ENCODE measurements around the gene KDM8.

DNA sequence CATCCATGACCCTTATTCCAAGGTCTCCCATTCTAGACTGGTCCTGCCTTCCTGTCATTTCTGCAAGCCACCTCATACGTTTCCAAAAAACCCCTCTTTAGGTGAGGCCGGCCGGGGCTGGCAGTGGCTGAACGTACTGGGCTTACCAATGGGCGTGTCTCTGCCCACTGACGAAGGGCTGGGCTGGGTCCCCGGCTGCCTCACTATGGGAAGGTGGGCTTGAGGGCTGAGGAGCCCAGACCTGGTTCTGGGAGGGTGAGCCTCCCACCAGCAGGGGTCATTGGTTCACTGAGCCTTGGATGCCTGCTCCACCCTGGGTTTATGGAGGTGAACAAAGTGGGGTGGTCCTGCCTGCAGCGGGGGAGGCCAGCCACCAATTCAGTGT lies 19.9 kb downstream of the KDM8 start:
- TF ChIP-seq POLR2AphosphoS5 (IDR thresholded peaks at IDR 0.05; ENCODE audit: low read depth) (no peak), STAT1 (IDR thresholded peaks at IDR 0.05; ENCODE audit: unreplicated experiment) (no peak), EZH2 (IDR thresholded peaks at IDR 0.05; ENCODE audit: low read depth, unreplicated experiment) (no peak), CREB1 (CRISPR knock-in tag; IDR thresholded peaks at IDR 0.05; ENCODE audit: low read depth) (no peak), JUNB (IDR thresholded peaks at IDR 0.05; ENCODE audit: unreplicated experiment) (no peak), EZH2phosphoT487 (IDR thresholded peaks at IDR 0.05; ENCODE audit: unreplicated experiment) (no peak), ZNF331 (CRISPR knock-in tag; IDR thresholded peaks at IDR 0.05; ENCODE audit: low read depth) (no peak)
- TF ChIP-seq, protein P1, sequence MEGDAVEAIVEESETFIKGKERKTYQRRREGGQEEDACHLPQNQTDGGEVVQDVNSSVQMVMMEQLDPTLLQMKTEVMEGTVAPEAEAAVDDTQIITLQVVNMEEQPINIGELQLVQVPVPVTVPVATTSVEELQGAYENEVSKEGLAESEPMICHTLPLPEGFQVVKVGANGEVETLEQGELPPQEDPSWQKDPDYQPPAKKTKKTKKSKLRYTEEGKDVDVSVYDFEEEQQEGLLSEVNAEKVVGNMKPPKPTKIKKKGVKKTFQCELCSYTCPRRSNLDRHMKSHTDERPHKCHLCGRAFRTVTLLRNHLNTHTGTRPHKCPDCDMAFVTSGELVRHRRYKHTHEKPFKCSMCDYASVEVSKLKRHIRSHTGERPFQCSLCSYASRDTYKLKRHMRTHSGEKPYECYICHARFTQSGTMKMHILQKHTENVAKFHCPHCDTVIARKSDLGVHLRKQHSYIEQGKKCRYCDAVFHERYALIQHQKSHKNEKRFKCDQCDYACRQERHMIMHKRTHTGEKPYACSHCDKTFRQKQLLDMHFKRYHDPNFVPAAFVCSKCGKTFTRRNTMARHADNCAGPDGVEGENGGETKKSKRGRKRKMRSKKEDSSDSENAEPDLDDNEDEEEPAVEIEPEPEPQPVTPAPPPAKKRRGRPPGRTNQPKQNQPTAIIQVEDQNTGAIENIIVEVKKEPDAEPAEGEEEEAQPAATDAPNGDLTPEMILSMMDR (conservative IDR thresholded peaks at IDR 0.05; ENCODE audit: low read depth in 2 of 2), result peak in 1 of 2 experiments; percentile 41; a peak in 2 of 4 replicates
- TF ChIP-seq, protein P2, sequence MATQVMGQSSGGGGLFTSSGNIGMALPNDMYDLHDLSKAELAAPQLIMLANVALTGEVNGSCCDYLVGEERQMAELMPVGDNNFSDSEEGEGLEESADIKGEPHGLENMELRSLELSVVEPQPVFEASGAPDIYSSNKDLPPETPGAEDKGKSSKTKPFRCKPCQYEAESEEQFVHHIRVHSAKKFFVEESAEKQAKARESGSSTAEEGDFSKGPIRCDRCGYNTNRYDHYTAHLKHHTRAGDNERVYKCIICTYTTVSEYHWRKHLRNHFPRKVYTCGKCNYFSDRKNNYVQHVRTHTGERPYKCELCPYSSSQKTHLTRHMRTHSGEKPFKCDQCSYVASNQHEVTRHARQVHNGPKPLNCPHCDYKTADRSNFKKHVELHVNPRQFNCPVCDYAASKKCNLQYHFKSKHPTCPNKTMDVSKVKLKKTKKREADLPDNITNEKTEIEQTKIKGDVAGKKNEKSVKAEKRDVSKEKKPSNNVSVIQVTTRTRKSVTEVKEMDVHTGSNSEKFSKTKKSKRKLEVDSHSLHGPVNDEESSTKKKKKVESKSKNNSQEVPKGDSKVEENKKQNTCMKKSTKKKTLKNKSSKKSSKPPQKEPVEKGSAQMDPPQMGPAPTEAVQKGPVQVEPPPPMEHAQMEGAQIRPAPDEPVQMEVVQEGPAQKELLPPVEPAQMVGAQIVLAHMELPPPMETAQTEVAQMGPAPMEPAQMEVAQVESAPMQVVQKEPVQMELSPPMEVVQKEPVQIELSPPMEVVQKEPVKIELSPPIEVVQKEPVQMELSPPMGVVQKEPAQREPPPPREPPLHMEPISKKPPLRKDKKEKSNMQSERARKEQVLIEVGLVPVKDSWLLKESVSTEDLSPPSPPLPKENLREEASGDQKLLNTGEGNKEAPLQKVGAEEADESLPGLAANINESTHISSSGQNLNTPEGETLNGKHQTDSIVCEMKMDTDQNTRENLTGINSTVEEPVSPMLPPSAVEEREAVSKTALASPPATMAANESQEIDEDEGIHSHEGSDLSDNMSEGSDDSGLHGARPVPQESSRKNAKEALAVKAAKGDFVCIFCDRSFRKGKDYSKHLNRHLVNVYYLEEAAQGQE (IDR thresholded peaks at IDR 0.05; ENCODE audit: unreplicated experiment), result no peak
- TF ChIP-seq, protein P3, sequence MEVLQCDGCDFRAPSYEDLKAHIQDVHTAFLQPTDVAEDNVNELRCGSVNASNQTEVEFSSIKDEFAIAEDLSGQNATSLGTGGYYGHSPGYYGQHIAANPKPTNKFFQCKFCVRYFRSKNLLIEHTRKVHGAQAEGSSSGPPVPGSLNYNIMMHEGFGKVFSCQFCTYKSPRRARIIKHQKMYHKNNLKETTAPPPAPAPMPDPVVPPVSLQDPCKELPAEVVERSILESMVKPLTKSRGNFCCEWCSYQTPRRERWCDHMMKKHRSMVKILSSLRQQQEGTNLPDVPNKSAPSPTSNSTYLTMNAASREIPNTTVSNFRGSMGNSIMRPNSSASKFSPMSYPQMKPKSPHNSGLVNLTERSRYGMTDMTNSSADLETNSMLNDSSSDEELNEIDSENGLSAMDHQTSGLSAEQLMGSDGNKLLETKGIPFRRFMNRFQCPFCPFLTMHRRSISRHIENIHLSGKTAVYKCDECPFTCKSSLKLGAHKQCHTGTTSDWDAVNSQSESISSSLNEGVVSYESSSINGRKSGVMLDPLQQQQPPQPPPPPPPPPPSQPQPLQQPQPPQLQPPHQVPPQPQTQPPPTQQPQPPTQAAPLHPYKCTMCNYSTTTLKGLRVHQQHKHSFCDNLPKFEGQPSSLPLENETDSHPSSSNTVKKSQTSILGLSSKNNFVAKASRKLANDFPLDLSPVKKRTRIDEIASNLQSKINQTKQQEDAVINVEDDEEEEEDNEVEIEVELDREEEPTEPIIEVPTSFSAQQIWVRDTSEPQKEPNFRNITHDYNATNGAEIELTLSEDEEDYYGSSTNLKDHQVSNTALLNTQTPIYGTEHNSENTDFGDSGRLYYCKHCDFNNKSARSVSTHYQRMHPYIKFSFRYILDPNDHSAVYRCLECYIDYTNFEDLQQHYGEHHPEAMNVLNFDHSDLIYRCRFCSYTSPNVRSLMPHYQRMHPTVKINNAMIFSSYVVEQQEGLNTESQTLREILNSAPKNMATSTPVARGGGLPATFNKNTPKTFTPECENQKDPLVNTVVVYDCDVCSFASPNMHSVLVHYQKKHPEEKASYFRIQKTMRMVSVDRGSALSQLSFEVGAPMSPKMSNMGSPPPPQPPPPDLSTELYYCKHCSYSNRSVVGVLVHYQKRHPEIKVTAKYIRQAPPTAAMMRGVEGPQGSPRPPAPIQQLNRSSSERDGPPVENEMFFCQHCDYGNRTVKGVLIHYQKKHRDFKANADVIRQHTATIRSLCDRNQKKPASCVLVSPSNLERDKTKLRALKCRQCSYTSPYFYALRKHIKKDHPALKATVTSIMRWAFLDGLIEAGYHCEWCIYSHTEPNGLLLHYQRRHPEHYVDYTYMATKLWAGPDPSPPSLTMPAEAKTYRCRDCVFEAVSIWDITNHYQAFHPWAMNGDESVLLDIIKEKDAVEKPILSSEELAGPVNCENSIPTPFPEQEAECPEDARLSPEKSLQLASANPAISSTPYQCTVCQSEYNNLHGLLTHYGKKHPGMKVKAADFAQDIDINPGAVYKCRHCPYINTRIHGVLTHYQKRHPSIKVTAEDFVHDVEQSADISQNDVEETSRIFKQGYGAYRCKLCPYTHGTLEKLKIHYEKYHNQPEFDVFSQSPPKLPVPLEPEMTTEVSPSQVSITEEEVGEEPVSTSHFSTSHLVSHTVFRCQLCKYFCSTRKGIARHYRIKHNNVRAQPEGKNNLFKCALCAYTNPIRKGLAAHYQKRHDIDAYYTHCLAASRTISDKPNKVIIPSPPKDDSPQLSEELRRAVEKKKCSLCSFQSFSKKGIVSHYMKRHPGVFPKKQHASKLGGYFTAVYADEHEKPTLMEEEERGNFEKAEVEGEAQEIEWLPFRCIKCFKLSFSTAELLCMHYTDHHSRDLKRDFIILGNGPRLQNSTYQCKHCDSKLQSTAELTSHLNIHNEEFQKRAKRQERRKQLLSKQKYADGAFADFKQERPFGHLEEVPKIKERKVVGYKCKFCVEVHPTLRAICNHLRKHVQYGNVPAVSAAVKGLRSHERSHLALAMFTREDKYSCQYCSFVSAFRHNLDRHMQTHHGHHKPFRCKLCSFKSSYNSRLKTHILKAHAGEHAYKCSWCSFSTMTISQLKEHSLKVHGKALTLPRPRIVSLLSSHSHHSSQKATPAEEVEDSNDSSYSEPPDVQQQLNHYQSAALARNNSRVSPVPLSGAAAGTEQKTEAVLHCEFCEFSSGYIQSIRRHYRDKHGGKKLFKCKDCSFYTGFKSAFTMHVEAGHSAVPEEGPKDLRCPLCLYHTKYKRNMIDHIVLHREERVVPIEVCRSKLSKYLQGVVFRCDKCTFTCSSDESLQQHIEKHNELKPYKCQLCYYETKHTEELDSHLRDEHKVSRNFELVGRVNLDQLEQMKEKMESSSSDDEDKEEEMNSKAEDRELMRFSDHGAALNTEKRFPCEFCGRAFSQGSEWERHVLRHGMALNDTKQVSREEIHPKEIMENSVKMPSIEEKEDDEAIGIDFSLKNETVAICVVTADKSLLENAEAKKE (CRISPR knock-in tag; IDR thresholded peaks at IDR 0.05), result no peak
- TF ChIP-seq, protein P4, sequence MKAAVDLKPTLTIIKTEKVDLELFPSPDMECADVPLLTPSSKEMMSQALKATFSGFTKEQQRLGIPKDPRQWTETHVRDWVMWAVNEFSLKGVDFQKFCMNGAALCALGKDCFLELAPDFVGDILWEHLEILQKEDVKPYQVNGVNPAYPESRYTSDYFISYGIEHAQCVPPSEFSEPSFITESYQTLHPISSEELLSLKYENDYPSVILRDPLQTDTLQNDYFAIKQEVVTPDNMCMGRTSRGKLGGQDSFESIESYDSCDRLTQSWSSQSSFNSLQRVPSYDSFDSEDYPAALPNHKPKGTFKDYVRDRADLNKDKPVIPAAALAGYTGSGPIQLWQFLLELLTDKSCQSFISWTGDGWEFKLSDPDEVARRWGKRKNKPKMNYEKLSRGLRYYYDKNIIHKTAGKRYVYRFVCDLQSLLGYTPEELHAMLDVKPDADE (IDR thresholded peaks at IDR 0.05), result no peak
